Activated CD4-positive, alpha-beta memory T cell treated with anti-CD3 and anti-CD28 coated beads for 36 hours (primary cell): ENCODE results near the gene STK35. TPM values are rescaled to one million over a fixed set of nuclear protein-coding genes. Genes with fewer than 3 reads are reported as not detected.
"Not testable (repeated sequence)": the region's sequence is repeated elsewhere in the genome, so short reads cannot be mapped to it uniquely, and the experiment has no call there.

Source experiments
- CTCF ChIA-PET: fragments of 350-600 bp; sonication (Branson Sonifier 250); formaldehyde crosslinking; loops from one replicate; lab custom pipeline; 2021; ENCODE audit warnings: antibody characterized with exemption, inconsistent platforms; lab: Charles Lee
- POLR2A ChIA-PET: fragments of 350-600 bp; sonication (Branson Sonifier 250); formaldehyde crosslinking; loops from one replicate; lab custom pipeline; 2021; ENCODE audit warnings: antibody characterized with exemption; lab: Charles Lee
- DNase-seq: peaks from one replicate; pipeline ENCODE4 v3.0.0-alpha.2; 2020
- H3K27ac Mint-ChIP-seq: one replicate; pipeline ENCODE4 v1.8.0; 2021; ENCODE audit warnings: mixed read lengths
- H3K27me3 Mint-ChIP-seq: one replicate; pipeline ENCODE4 v1.8.0; 2021; ENCODE audit warnings: mixed read lengths
- H3K36me3 Mint-ChIP-seq: one replicate; pipeline ENCODE4 v1.8.0; 2021; ENCODE audit warnings: mixed read lengths
- H3K4me1 Mint-ChIP-seq: one replicate; pipeline ENCODE4 v1.8.0; 2021; ENCODE audit warnings: low read depth, mixed read lengths
- H3K4me3 Mint-ChIP-seq: one replicate; pipeline ENCODE4 v1.8.0; 2021; ENCODE audit warnings: mild to moderate bottlenecking, mixed read lengths
- H3K9me3 Mint-ChIP-seq: one replicate; pipeline ENCODE4 v1.8.0; 2021; ENCODE audit warnings: mixed read lengths
- intact Hi-C: fragments of 100-400 bp; cut with micrococcal nuclease; formaldehyde crosslinking; loops from one replicate; pipeline ENCODE4 v1.15.1; 2023
- total RNA-seq, 2 experiments: library from RNA; stranded (reverse); gene quantifications; one replicate each; pipeline ENCODE4 v1.2.3, GENCODE V29; 2021

Gene STK35
- total RNA-seq, 2 experiments from 2014 or later = 18.0 to 18.1 TPM

- Mint-ChIP-seq H3K27me3 (peaks cover 5% of the 10 kb centered on the region), H3K36me3 (no peaks in the 10 kb centered on the region), H3K9me3 (no peaks in the 10 kb centered on the region), H3K27ac (no peak overlapping the region), H3K4me3 (no peak overlapping the region), H3K4me1 (peaks cover 3% of the 10 kb centered on the region)
- intact Hi-C loops = no loop called here
- no peak for DNase-seq
- ChIA-PET CTCF (interaction anchor here (0.9 to 1.6 kb wide), 2 partner anchors 162 to 183 kb away, joined by 3 to 4 read pairs; no protein-coding TSS in a partner anchor), POLR2A (no interaction called here)
These were observed 67.3 kb downstream of the STK35 start for GRCh38 chr20:2168946-2169345.

- DNase-seq = no peak
- Mint-ChIP-seq H3K4me3 (no peak overlapping the region), H3K36me3 (no peaks in the 10 kb centered on the region), H3K4me1 (peaks cover 3% of the 10 kb centered on the region), H3K9me3 (no peaks in the 10 kb centered on the region), H3K27me3 (peaks cover 5% of the 10 kb centered on the region), H3K27ac (no peak overlapping the region)
- ChIA-PET CTCF (interaction anchor here (0.9 to 4.9 kb wide), 4 partner anchors 162 to 204 kb away, joined by 3 to 94 read pairs (median 12); no protein-coding TSS in a partner anchor), POLR2A (no interaction called here)
- intact Hi-C loops = no loop called here
These were observed 67.9 kb downstream of the STK35 start for GRCh38 chr20:2169456-2170088.

- Mint-ChIP-seq H3K27me3 (peaks cover 5% of the 10 kb centered on the region), H3K4me1 (peaks cover 3% of the 10 kb centered on the region), H3K9me3 (no peaks in the 10 kb centered on the region), H3K27ac (no peak overlapping the region), H3K4me3 (no peak overlapping the region), H3K36me3 (no peaks in the 10 kb centered on the region)
- POLR2A ChIA-PET = no interaction called here
- intact Hi-C loops = no loop called here
- CTCF ChIA-PET = interaction anchor here (1.0 to 4.9 kb wide), 3 partner anchors 163 to 205 kb away, joined by 3 to 94 read pairs (median 19); no protein-coding TSS in a partner anchor
- no peak for DNase-seq
These were observed 68.8 kb downstream of the STK35 start for GRCh38 chr20:2170404-2170803.

- Mint-ChIP-seq H3K36me3 (no peaks in the 10 kb centered on the region), H3K9me3 (no peaks in the 10 kb centered on the region), H3K27me3 (peaks cover 5% of the 10 kb centered on the region), H3K4me3 (no peak overlapping the region), H3K4me1 (peaks cover 3% of the 10 kb centered on the region), H3K27ac (no peak overlapping the region)
- DNase-seq = no peak
- intact Hi-C loops = no loop called here
- ChIA-PET CTCF (interaction anchor here (1.0 to 4.9 kb wide), 5 partner anchors 64 to 206 kb away, joined by 3 to 94 read pairs (median 5); no protein-coding TSS in a partner anchor), POLR2A (no interaction called here)
These were observed 69.7 kb downstream of the STK35 start for GRCh38 chr20:2171266-2171790.

GRCh38 chr20:2171840-2172239 lies 70.2 kb downstream of the STK35 start:
- intact Hi-C loops = loop anchor here (1.0 kb wide), 2 partner anchors 166 to 207 kb away; no protein-coding TSS in a partner anchor
- H3K9me3 Mint-ChIP-seq, H3K4me3 Mint-ChIP-seq, H3K27me3 Mint-ChIP-seq, H3K4me1 Mint-ChIP-seq, POLR2A ChIA-PET, H3K27ac Mint-ChIP-seq, H3K36me3 Mint-ChIP-seq, DNase-seq: not testable (repeated sequence)
- CTCF ChIA-PET = interaction anchor here (0.6 to 4.9 kb wide), 34 partner anchors 9 to 407 kb away, joined by 3 to 101 read pairs (median 6); no protein-coding TSS in a partner anchor

GRCh38 chr20:2172305-2173175 lies 70.9 kb downstream of the STK35 start:
- POLR2A ChIA-PET = no interaction called here
- Mint-ChIP-seq H3K4me3 (no peak overlapping the region), H3K9me3 (no peaks in the 10 kb centered on the region), H3K27ac (no peak overlapping the region), H3K27me3 (peaks cover 9% of the 10 kb centered on the region), H3K36me3 (no peaks in the 10 kb centered on the region), H3K4me1 (peaks cover 3% of the 10 kb centered on the region)
- CTCF ChIA-PET = interaction anchor here (0.6 to 4.9 kb wide), 34 partner anchors 10 to 408 kb away, joined by 3 to 101 read pairs (median 6); no protein-coding TSS in a partner anchor
- DNase-seq = peak; percentile 79
- intact Hi-C loops = loop anchor here (1.0 kb wide), 2 partner anchors 166 to 207 kb away; no protein-coding TSS in a partner anchor

GRCh38 chr20:2173186-2173585 lies 71.6 kb downstream of the STK35 start:
- no peak overlapping the region for H3K4me3 Mint-ChIP-seq
- H3K36me3 Mint-ChIP-seq = no peaks in the 10 kb centered on the region
- DNase-seq = no peak
- POLR2A ChIA-PET = no interaction called here
- no peak overlapping the region for H3K27ac Mint-ChIP-seq
- CTCF ChIA-PET = interaction anchor here (0.6 to 4.9 kb wide), 32 partner anchors 9 to 617 kb away, joined by 3 to 101 read pairs (median 6); no protein-coding TSS in a partner anchor
- peaks cover 3% of the 10 kb centered on the region for H3K4me1 Mint-ChIP-seq
- H3K27me3 Mint-ChIP-seq = peaks cover 9% of the 10 kb centered on the region
- H3K9me3 Mint-ChIP-seq = no peaks in the 10 kb centered on the region
- intact Hi-C loops = no loop called here

- Mint-ChIP-seq H3K9me3 (no peaks in the 10 kb centered on the region), H3K4me1 (peaks cover 3% of the 10 kb centered on the region), H3K27me3 (peaks cover 9% of the 10 kb centered on the region), H3K27ac (no peak overlapping the region), H3K36me3 (no peaks in the 10 kb centered on the region), H3K4me3 (no peak overlapping the region)
- no peak for DNase-seq
- intact Hi-C loops = no loop called here
- CTCF ChIA-PET = interaction anchor here (0.7 to 4.9 kb wide), 8 partner anchors 8 to 618 kb away, joined by 3 to 101 read pairs (median 6); no protein-coding TSS in a partner anchor
- POLR2A ChIA-PET = no interaction called here
These were observed 72.4 kb downstream of the STK35 start for GRCh38 chr20:2174067-2174466.

GRCh38 chr20:2176946-2177345 lies 75.3 kb downstream of the STK35 start:
- Mint-ChIP-seq H3K4me1 (peaks cover 3% of the 10 kb centered on the region), H3K9me3 (no peaks in the 10 kb centered on the region), H3K36me3 (no peaks in the 10 kb centered on the region), H3K27me3 (peaks cover 9% of the 10 kb centered on the region), H3K27ac (no peak overlapping the region), H3K4me3 (no peak overlapping the region)
- CTCF ChIA-PET = interaction anchor here (1.0 kb wide), 1 partner anchor 214 kb away, joined by 3 read pairs; no protein-coding TSS in a partner anchor
- POLR2A ChIA-PET = no interaction called here
- intact Hi-C loops = no loop called here
- DNase-seq = no peak

GRCh38 chr20:2178318-2179232 lies 76.9 kb downstream of the STK35 start:
- no peak overlapping the region for H3K27ac Mint-ChIP-seq
- intact Hi-C loops = no loop called here

GRCh38 chr20:2179233-2179580 lies 77.6 kb downstream of the STK35 start:
- H3K27me3 Mint-ChIP-seq = peaks cover 6% of the 10 kb centered on the region

More at GRCh38 chr20:2178318-2179232, 76.9 kb downstream of the STK35 start:
- Mint-ChIP-seq H3K4me3 (no peak overlapping the region), H3K27me3 (peaks cover 6% of the 10 kb centered on the region), H3K4me1 (no peaks in the 10 kb centered on the region), H3K9me3 (no peaks in the 10 kb centered on the region), H3K36me3 (no peaks in the 10 kb centered on the region)
- ChIA-PET POLR2A (no interaction called here), CTCF (interaction anchor here (1.5 kb wide), 1 partner anchor 171 kb away, joined by 3 read pairs; no protein-coding TSS in a partner anchor)
- no peak for DNase-seq

More at GRCh38 chr20:2179233-2179580, 77.6 kb downstream of the STK35 start:
- Mint-ChIP-seq H3K4me3 (no peak overlapping the region), H3K9me3 (no peaks in the 10 kb centered on the region), H3K36me3 (no peaks in the 10 kb centered on the region), H3K4me1 (no peaks in the 10 kb centered on the region), H3K27ac (no peak overlapping the region)
- DNase-seq = no peak
- POLR2A ChIA-PET = no interaction called here
- intact Hi-C loops = no loop called here
- CTCF ChIA-PET = interaction anchor here (0.5 to 1.5 kb wide), 2 partner anchors 101 to 171 kb away, joined by 3 read pairs; no protein-coding TSS in a partner anchor
